Measurements from ENCODE around the gene RCAN2. TPM values are rescaled to one million over a fixed set of nuclear protein-coding genes. Genes with fewer than 3 reads are reported as not detected.

The RCAN2 gene
- polyA plus RNA-seq, 1 donor from 2014 or later, result 37.4 TPM

- Histone ChIP-seq H4K20me1 (ENCODE audit: insufficient read depth) (no peaks in the 10 kb centered on the region), H3K9me3 (ENCODE audit: low read length) (no peaks in the 10 kb centered on the region), H3K4me3 (ENCODE audit: low read length) (no peak overlapping the region), H2AFZ (ENCODE audit: low read depth, low read length) (no peak overlapping the region), H3K9ac (ENCODE audit: low read length) (no peak overlapping the region), H3K27ac (ENCODE audit: low read length) (no peak overlapping the region), H3K36me3 (ENCODE audit: insufficient read depth, low read length) (no peaks in the 10 kb centered on the region), H3K79me2 (replicated peaks; ENCODE audit: insufficient read depth, low read length) (no peaks in the 10 kb centered on the region), H3K27me3 (ENCODE audit: insufficient read depth, low read depth, low read length) (no peaks in the 10 kb centered on the region), H3K4me2 (ENCODE audit: low read length) (no peak overlapping the region), H3K9me2 (ENCODE audit: insufficient read depth, low read length) (no peaks in the 10 kb centered on the region), H3F3A (ENCODE audit: insufficient read depth, low read length, poor library complexity, severe bottlenecking) (no peaks in the 10 kb centered on the region)
- TF ChIP-seq TAF1 (IDR thresholded peaks at IDR 0.05; ENCODE audit: low read depth) (no peak), SMC3 (conservative IDR thresholded peaks at IDR 0.05; ENCODE audit: poor library complexity) (no peak), MXI1 (conservative IDR thresholded peaks at IDR 0.05; ENCODE audit: poor library complexity, severe bottlenecking) (no peak), EZH2 (IDR thresholded peaks at IDR 0.05; ENCODE audit: borderline replicate concordance, insufficient read depth, low read length, poor library complexity, severe bottlenecking) (no peak), EP300 (conservative IDR thresholded peaks at IDR 0.05; ENCODE audit: poor library complexity, severe bottlenecking) (no peak), POLR2AphosphoS5 (IDR thresholded peaks at IDR 0.05) (no peak), REST (IDR thresholded peaks at IDR 0.05; ENCODE audit: borderline replicate concordance) (no peak), RAD21 (conservative IDR thresholded peaks at IDR 0.05) (no peak), CTCF (IDR thresholded peaks at IDR 0.05; ENCODE audit: poor library complexity, severe bottlenecking) (no peak)
These were observed 245.2 kb downstream of the RCAN2 start for GRCh38 chr6:46246081-46246480.

GRCh38 chr6:46244670-46245069, 246.6 kb downstream of the RCAN2 start:
- Histone ChIP-seq H3K9me2 (ENCODE audit: insufficient read depth, low read length) (no peaks in the 10 kb centered on the region), H3K4me2 (ENCODE audit: low read length) (no peak overlapping the region), H2AFZ (ENCODE audit: low read depth, low read length) (no peak overlapping the region), H3F3A (ENCODE audit: insufficient read depth, low read length, poor library complexity, severe bottlenecking) (no peaks in the 10 kb centered on the region), H3K36me3 (ENCODE audit: insufficient read depth, low read length) (no peaks in the 10 kb centered on the region), H3K79me2 (replicated peaks; ENCODE audit: insufficient read depth, low read length) (no peaks in the 10 kb centered on the region), H4K20me1 (ENCODE audit: insufficient read depth) (no peaks in the 10 kb centered on the region), H3K9ac (ENCODE audit: low read length) (no peak overlapping the region), H3K9me3 (ENCODE audit: low read length) (no peaks in the 10 kb centered on the region), H3K4me3 (ENCODE audit: low read length) (no peak overlapping the region), H3K27ac (ENCODE audit: low read length) (no peak overlapping the region), H3K27me3 (ENCODE audit: insufficient read depth, low read depth, low read length) (no peaks in the 10 kb centered on the region)
- TF ChIP-seq CTCF (IDR thresholded peaks at IDR 0.05; ENCODE audit: poor library complexity, severe bottlenecking), result no peak
- no peak for TF ChIP-seq MXI1 (conservative IDR thresholded peaks at IDR 0.05; ENCODE audit: poor library complexity, severe bottlenecking)
- TF ChIP-seq EP300 (conservative IDR thresholded peaks at IDR 0.05; ENCODE audit: poor library complexity, severe bottlenecking), result no peak
- TF ChIP-seq SMC3 (conservative IDR thresholded peaks at IDR 0.05; ENCODE audit: poor library complexity), result no peak
- no peak for TF ChIP-seq REST (IDR thresholded peaks at IDR 0.05; ENCODE audit: borderline replicate concordance)
- no peak for TF ChIP-seq TAF1 (IDR thresholded peaks at IDR 0.05; ENCODE audit: low read depth)
- TF ChIP-seq RAD21 (conservative IDR thresholded peaks at IDR 0.05), result no peak
- no peak for TF ChIP-seq EZH2 (IDR thresholded peaks at IDR 0.05; ENCODE audit: borderline replicate concordance, insufficient read depth, low read length, poor library complexity, severe bottlenecking)
- no peak for TF ChIP-seq POLR2AphosphoS5 (IDR thresholded peaks at IDR 0.05)
